IPS-18a (cell line): ENCODE results near the gene DOCK2.

Source experiments
- H3K27ac ChIP-seq: one replicate; pipeline ENCODE4 v1.5.1; 2013; ENCODE audit warnings: low read length
- H3K27me3 ChIP-seq: one replicate; pipeline ENCODE4 v1.6.1; 2013; ENCODE audit warnings: mild to moderate bottlenecking, low read length; ENCODE audit not compliant: control insufficient read depth, insufficient read depth
- H3K36me3 ChIP-seq: one replicate; pipeline ENCODE4 v1.6.1; 2013; ENCODE audit warnings: low read depth, low read length; ENCODE audit not compliant: control insufficient read depth
- H3K4me1 ChIP-seq: one replicate; pipeline ENCODE4 v1.6.1; 2013; ENCODE audit warnings: low read depth, low read length; ENCODE audit not compliant: control insufficient read depth
- H3K4me3 ChIP-seq: one replicate; pipeline ENCODE4 v1.5.1; 2013; ENCODE audit warnings: low read length
- H3K9ac ChIP-seq: one replicate; pipeline ENCODE4 v1.6.1; 2013; ENCODE audit warnings: mild to moderate bottlenecking, low read length, moderate library complexity
- H3K9me3 ChIP-seq: one replicate; pipeline ENCODE4 v1.6.1; 2013; ENCODE audit warnings: low read depth, low read length; ENCODE audit not compliant: control insufficient read depth

DOCK2 gene

DNA sequence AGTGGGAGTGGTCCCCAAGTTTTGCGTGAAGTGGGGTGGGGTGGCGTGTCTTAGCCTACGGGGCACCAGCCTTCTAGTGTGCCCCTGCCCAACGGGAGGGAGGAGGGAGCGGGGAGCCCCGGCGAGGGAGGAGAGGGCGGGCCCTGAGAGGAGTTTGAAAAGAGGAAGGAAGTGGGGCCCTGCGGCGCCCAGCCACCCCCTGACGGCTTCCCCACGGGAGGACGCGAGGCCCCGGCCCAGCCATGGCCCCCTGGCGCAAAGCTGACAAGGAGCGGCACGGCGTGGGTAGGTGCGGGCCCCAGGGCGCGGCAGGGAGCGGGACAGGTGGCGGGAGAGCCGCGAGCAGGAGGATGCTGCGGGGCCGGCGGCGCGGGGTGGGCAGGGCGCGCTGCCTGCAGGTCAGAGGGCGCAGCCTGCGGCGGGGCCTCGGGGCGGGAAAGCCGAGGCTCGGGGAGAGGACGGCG lies at the start of gene DOCK2:
Gene DOCK2, plus strand, starts transcription at position 191 of the 464 bp plus-strand sequence. Its CDS starts 52 bp downstream, at position 243.
- Histone ChIP-seq H3K27me3 (peaks cover 13% of the 10 kb centered on the region), H3K4me1 (no peaks in the 10 kb centered on the region), H3K9me3 (no peaks in the 10 kb centered on the region), H3K9ac (no peak within 1 kb of the TSS), H3K27ac (no peak within 1 kb of the TSS), H3K36me3 (no peaks in the 10 kb centered on the region), H3K4me3 (peak within 1 kb of the TSS; percentile 61)

DNA sequence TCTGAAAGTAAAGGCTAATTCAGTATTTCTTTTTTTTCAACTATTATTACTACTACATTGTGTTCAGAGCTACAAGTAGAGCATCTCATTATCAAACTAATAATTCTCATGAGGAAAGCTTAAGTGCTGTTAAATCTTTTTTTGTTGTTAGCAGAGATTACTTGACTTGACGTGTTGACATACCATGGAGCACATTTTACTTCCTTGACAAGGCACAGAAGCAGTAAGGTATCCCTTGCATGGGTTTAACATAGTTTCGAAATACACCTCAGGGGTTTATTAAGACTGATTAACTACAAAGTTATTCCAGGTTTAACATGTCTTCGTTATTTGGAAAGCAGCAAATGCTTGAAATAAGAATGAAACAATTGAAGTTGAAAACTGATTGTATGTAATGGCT lies 46.5 kb upstream of the DOCK2 start:
- Histone ChIP-seq H3K36me3 (peaks cover 78% of the 10 kb centered on the region), H3K9ac (no peak overlapping the region), H3K4me3 (no peak overlapping the region), H3K27ac (no peak overlapping the region), H3K27me3 (no peaks in the 10 kb centered on the region), H3K9me3 (no peaks in the 10 kb centered on the region), H3K4me1 (no peaks in the 10 kb centered on the region)

DNA sequence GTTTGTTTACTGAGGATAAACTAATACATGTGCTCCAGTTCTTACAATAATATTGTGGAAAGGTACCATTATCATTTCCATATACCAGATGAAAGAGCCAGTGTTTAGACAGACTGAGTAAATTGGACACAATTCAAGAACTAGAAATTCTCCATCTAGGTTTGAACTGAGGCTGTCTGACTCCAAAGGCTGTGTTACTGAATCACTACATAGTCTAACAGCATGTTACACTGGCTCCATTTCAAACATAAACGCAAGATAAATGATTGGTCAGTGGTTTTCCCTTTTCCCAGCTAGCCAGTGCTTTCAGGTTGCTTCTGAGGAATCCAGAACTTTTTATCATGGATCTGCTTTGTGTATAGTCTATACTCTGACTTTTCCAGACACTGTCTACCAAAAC lies 45.4 kb upstream of the DOCK2 start:
- no peak overlapping the region for H3K4me3 ChIP-seq
- no peak overlapping the region for H3K27ac ChIP-seq
- H3K27me3 ChIP-seq = no peaks in the 10 kb centered on the region
- H3K9ac ChIP-seq = no peak overlapping the region
- peaks cover 89% of the 10 kb centered on the region for H3K36me3 ChIP-seq
- H3K9me3 ChIP-seq = no peaks in the 10 kb centered on the region
- no peaks in the 10 kb centered on the region for H3K4me1 ChIP-seq

DNA sequence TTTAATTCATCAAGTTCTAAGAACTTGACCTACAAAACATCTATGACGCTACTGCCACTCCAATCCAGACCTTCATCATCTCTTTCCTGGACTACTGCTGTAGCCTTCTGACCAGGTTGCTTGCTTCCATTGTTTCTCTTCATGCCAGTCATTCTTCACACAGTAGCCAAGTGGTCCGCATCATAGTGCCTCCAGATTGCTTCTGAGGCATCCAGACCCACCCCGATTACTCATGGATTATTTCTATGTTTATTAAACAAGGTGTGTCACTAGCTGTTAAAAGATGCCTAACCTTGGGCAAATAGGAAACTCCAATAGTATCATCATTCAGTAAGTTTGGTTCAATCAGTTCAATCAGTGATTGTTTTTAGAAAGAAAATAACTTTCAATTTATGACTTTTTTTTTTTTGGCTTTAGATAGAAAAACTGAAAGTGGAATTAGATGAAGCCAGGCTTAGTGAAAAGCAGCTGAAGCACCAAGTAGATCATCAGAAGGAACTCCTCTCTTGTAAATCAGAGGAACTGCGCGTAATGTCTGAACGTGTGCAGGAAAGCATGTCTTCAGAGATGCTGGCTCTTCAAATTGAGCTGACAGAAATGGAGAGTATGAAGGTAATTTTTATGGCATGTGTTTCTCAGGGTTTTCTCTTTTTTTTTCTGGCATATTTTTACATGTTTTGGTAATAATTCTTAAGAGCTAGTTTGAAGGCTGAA lies 44.0 kb upstream of the DOCK2 start:
- H3K9me3 ChIP-seq = no peaks in the 10 kb centered on the region
- H3K4me1 ChIP-seq = no peaks in the 10 kb centered on the region
- no peak overlapping the region for H3K27ac ChIP-seq
- no peaks in the 10 kb centered on the region for H3K27me3 ChIP-seq
- H3K4me3 ChIP-seq = no peak overlapping the region
- no peak overlapping the region for H3K9ac ChIP-seq
- peaks cover 99% of the 10 kb centered on the region for H3K36me3 ChIP-seq

DNA sequence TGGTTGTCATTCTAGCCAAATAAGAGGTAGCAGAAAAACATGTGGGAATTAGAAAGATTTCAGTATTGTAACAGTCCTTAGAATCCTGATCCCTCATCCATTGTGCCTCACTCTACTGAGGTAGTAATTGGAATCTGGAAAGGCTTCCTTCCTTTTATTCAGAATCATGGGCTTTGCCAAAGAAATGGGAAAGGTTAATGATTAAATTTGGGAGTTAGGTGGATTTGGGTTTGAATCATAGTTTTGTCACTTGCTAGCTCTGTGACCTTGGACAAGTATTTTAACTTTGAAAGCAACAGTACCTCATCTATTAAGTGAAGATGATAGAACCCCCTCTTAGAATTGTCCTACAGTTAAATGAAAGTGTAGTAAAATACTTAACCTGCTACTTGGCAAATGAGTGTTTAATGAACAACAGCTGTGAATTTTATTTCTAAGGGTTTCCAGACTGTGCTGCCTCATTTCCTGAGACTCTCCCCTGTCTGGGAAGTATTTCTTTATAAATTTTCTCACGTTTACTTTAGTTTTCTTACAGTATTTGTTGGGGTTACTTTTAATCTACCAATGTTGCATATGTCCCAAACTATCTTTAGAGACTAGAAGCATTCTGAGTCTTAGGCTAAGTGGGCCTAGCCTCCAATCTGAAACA lies 41.8 kb upstream of the DOCK2 start:
- Histone ChIP-seq H3K4me1 (no peaks in the 10 kb centered on the region), H3K4me3 (no peak overlapping the region), H3K27me3 (no peaks in the 10 kb centered on the region), H3K36me3 (peaks cover 98% of the 10 kb centered on the region), H3K9ac (no peak overlapping the region), H3K9me3 (no peaks in the 10 kb centered on the region), H3K27ac (no peak overlapping the region)

- Histone ChIP-seq H3K27ac (no peak overlapping the region), H3K27me3 (no peaks in the 10 kb centered on the region), H3K4me3 (no peak overlapping the region), H3K36me3 (peaks cover 96% of the 10 kb centered on the region), H3K4me1 (no peaks in the 10 kb centered on the region), H3K9ac (no peak overlapping the region), H3K9me3 (no peaks in the 10 kb centered on the region)
These were observed 37.6 kb upstream of the DOCK2 start for GRCh38 chr5:169599451-169599850.

DNA sequence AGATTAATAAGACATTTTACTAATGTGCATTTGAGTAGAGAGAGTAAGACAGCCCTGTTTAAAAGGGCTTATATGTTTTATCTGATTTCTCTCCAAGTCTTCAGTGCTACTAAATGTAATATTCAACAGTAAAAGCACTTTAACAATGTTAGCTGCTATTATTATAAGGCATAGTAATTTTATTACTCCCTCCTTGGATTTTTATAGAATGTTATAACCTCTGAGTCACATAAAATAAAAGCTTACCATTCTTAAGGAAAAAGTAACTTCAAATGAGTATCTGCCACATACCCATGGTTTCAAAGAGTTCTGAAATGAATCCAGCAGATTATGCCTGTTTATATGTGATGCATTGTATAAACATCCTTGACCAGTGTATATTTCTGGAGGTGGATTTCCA lies 34.5 kb upstream of the DOCK2 start:
- Histone ChIP-seq H3K27me3 (no peaks in the 10 kb centered on the region), H3K9me3 (no peaks in the 10 kb centered on the region), H3K4me3 (no peak overlapping the region), H3K4me1 (no peaks in the 10 kb centered on the region), H3K36me3 (peaks cover 65% of the 10 kb centered on the region), H3K27ac (no peak overlapping the region), H3K9ac (no peak overlapping the region)

DNA sequence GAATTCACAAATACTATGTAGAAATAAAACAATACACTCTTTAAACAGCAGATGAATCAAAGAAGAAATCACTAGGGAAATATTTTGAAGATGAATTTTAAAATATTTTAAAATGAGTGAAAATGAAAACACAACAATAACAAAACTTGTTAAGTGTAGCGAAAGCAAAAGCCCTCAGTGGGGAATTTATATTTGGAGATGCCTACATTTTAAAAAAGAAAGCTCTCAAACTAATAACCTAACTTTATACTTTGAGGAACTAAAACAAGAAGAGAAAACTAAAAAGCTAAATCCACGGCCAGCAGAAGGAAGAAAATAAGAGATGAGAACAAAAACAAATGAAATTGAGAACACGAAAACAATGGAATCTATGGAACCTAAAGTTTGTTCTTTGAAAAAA lies 30.8 kb upstream of the DOCK2 start:
- H3K4me1 ChIP-seq = no peaks in the 10 kb centered on the region
- no peak overlapping the region for H3K9ac ChIP-seq
- H3K36me3 ChIP-seq = peaks cover 28% of the 10 kb centered on the region
- no peak overlapping the region for H3K4me3 ChIP-seq
- H3K9me3 ChIP-seq = peaks cover 4% of the 10 kb centered on the region
- no peaks in the 10 kb centered on the region for H3K27me3 ChIP-seq
- no peak overlapping the region for H3K27ac ChIP-seq

GRCh38 chr5:169607882-169608281 lies 29.2 kb upstream of the DOCK2 start:
- H3K36me3 ChIP-seq = peaks cover 12% of the 10 kb centered on the region

DNA sequence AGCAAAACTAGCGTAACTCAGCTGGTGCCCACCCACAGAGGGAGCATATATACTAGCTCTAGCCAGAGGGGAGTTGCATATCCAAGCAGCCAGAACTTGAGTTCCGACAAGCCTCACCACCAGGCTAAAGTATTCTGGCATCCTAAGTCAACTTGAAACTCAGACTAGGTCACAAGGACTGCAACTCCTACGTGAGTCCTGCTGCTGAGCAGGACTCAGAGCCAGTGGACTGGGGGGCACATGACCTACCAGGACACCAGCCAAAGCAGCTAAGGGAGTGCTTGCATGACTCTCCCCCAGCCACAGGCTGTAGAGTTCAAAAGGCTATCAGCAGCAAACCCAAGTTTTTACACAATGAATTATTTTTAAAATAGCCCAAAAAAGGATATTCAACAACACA lies 27.4 kb upstream of the DOCK2 start:
- Histone ChIP-seq H3K9ac (no peak overlapping the region), H3K4me1 (no peaks in the 10 kb centered on the region), H3K27ac (no peak overlapping the region), H3K9me3 (peaks cover 4% of the 10 kb centered on the region), H3K4me3 (no peak overlapping the region), H3K36me3 (no peaks in the 10 kb centered on the region), H3K27me3 (no peaks in the 10 kb centered on the region)

More at GRCh38 chr5:169607882-169608281, 29.2 kb upstream of the DOCK2 start:
- no peaks in the 10 kb centered on the region for H3K4me1 ChIP-seq
- H3K9ac ChIP-seq = no peak overlapping the region
- H3K9me3 ChIP-seq = peaks cover 4% of the 10 kb centered on the region
- H3K27me3 ChIP-seq = no peaks in the 10 kb centered on the region
- H3K4me3 ChIP-seq = no peak overlapping the region
- H3K27ac ChIP-seq = no peak overlapping the region

DNA sequence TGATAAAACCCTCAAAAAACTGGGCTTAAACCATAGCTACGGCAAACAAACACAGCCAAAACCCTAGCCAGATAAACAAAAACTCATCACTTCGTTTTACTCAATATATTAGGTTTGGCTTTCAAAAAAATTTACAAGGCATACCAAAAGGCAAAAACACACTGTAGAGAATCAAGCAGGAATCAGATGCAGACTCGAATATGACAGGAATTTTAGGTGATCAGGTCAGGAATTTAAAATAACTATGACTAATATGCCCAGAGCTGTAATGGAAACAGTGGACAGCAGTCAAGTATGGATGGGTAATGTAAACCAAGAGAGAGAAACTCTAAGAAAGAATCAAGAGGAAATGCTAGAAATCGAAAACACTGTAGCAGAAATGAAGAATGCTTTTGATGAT lies 26.5 kb upstream of the DOCK2 start:
- H3K4me1 ChIP-seq = no peaks in the 10 kb centered on the region
- no peak overlapping the region for H3K9ac ChIP-seq
- H3K27ac ChIP-seq = no peak overlapping the region
- H3K36me3 ChIP-seq = no peaks in the 10 kb centered on the region
- H3K27me3 ChIP-seq = no peaks in the 10 kb centered on the region
- peaks cover 4% of the 10 kb centered on the region for H3K9me3 ChIP-seq
- H3K4me3 ChIP-seq = no peak overlapping the region

GRCh38 chr5:169615561-169615960 lies 21.5 kb upstream of the DOCK2 start:
- Histone ChIP-seq H3K9me3 (peaks cover 3% of the 10 kb centered on the region), H3K27me3 (no peaks in the 10 kb centered on the region), H3K4me3 (no peak overlapping the region), H3K27ac (no peak overlapping the region), H3K4me1 (no peaks in the 10 kb centered on the region), H3K36me3 (no peaks in the 10 kb centered on the region), H3K9ac (no peak overlapping the region)
